HUES64 (cell line): ENCODE data around the gene CMIP.
A peak's percentile ranks its signal among the peaks of the same experiment; 100 is the strongest.

Experiments used
- H3K27ac ChIP-seq: 2 replicates; pipeline ENCODE4 v1.7.0; 2013; ENCODE audit warnings: low read depth, low read length, inconsistent platforms
- H3K27me3 ChIP-seq: 2 replicates; pipeline ENCODE4 v1.6.1; 2013; ENCODE audit warnings: mild to moderate bottlenecking, low read length; ENCODE audit not compliant: insufficient read depth
- H3K36me3 ChIP-seq: 2 replicates; pipeline ENCODE4 v1.6.1; 2013; ENCODE audit warnings: mild to moderate bottlenecking, low read length; ENCODE audit not compliant: insufficient read depth
- H3K4me1 ChIP-seq: 2 replicates; pipeline ENCODE4 v1.6.1; 2013; ENCODE audit warnings: mild to moderate bottlenecking, low read length, moderate library complexity; ENCODE audit not compliant: insufficient read depth
- H3K4me3 ChIP-seq: 2 replicates; pipeline ENCODE4 v1.5.1; 2013; ENCODE audit warnings: mild to moderate bottlenecking, low read length, moderate library complexity
- H3K9ac ChIP-seq: 2 replicates; pipeline ENCODE4 v1.6.1; 2013; ENCODE audit warnings: mild to moderate bottlenecking, low read depth, low read length
- H3K9me3 ChIP-seq: 2 replicates; pipeline ENCODE4 v1.6.1; 2013; ENCODE audit warnings: low read depth, low read length; ENCODE audit not compliant: insufficient read depth
- WGBS: fragments of 150-250, 120-280 bp; methylation state at CpG from one replicate; pipeline ENCODE4 v1.1.7; 2013; ENCODE audit warnings: missing lambda C conversion rate; 5-methylcytosine and 5-hydroxymethylcytosine counted together

Gene CMIP

DNA sequence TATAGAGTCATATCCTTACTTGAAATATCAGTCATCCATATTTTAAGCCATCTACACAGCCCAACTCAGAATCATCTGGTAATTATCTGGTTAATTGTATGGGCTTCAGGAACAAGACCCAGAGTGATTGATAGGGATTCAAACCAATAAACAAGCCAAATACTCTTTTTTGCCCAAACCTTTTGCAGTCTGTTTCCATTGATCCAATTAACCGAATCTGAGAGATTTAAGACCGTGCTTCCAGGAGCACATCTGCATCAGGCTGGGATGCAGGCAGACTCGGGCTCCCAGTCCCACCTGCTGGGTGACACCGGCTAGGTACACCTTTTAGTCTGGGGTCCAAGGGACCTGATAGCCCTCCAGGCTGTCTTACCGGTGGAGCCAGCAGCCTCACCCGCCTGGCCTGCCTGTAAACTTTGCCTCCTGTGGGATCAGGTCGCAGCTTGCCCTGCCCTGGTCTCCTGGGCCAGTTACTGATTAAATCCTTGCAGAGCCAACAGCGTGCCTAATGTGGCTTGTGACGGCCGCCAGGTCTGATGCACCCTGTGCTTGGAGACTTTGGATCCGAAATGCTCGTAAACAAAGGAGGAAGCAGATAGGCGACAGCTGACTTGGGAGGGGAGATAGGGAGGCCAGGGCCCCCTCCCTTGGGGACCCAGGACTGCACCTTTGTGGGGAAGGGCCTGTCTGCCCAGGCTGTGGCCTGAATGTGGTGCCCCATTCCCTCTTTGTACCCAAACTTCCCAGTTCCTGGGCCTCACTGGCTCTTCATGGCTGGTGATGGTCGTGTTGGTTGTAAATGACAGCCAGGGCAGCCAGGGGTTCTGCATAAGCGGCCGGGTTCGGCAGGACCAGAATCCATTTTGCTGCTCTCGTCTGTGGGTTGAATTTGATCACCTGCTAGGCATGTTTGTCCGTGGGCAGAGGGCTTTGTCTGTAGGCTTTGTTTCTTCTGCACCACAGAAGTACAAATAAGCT lies 3.8 kb downstream of the CMIP start:
- no peaks in the 10 kb centered on the region for H3K9me3 ChIP-seq
- 0 out of 2 replicates have a peak overlapping the region, but pooled peaks have one; percentile 9 for H3K4me3 ChIP-seq
- H3K36me3 ChIP-seq = no peaks in the 10 kb centered on the region
- no peak overlapping the region for H3K9ac ChIP-seq
- H3K27me3 ChIP-seq = no peaks in the 10 kb centered on the region
- peaks cover 51% of the 10 kb centered on the region for H3K4me1 ChIP-seq
- WGBS = 71% methylated on average over 19 of the region's 19 CpGs
- peak overlapping the region; percentile 7; the same call in 1 of the 2 replicates for H3K27ac ChIP-seq

GRCh38 chr16:81449241-81449640 lies 4.6 kb downstream of the CMIP start:
- no peak overlapping the region for H3K4me3 ChIP-seq
- H3K27ac ChIP-seq = no peak overlapping the region
- no peaks in the 10 kb centered on the region for H3K9me3 ChIP-seq
- 94% methylated on average over 2 of the region's 2 CpGs for WGBS
- H3K36me3 ChIP-seq = no peaks in the 10 kb centered on the region
- no peak overlapping the region for H3K9ac ChIP-seq
- no peaks in the 10 kb centered on the region for H3K27me3 ChIP-seq
- H3K4me1 ChIP-seq = peaks cover 46% of the 10 kb centered on the region

DNA sequence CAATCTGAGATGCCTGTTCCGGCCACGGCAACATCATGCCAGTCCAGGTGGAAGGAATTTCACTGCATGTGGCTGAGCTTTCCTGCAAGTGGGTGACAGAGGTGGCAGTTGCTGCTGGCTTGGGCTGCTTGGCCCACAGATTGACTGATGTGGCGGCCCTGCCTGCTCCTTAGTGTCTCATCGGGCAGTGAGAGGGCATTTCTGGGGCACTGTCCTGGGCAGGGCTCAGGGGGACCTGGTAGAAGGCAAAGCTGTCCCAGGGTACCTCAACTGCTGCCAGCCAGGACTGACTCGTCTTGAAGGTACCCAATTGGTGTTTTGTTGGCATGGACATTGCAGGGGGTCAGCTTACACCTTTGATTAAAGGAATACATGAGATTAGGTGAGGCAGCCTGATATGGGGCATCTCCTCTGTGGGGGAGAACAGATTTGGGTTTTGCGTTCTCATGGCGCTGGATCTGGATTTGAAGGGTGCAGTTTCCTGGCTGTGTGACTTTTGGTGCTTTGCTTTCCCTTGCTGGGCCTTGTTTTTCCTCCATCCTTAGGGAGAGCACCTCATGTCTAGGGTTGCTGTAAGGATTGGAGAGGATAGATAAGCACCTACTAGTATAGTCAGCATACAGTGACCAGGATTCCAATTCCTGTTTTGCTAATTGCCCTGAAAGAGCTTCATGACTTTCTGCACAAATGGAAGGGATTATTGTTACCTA lies 5.4 kb downstream of the CMIP start:
- no peak overlapping the region for H3K27ac ChIP-seq
- peaks cover 46% of the 10 kb centered on the region for H3K4me1 ChIP-seq
- no peak overlapping the region for H3K9ac ChIP-seq
- no peaks in the 10 kb centered on the region for H3K9me3 ChIP-seq
- H3K27me3 ChIP-seq = no peaks in the 10 kb centered on the region
- WGBS = 96% methylated on average over 7 of the region's 7 CpGs
- H3K4me3 ChIP-seq = no peak overlapping the region
- no peaks in the 10 kb centered on the region for H3K36me3 ChIP-seq

DNA sequence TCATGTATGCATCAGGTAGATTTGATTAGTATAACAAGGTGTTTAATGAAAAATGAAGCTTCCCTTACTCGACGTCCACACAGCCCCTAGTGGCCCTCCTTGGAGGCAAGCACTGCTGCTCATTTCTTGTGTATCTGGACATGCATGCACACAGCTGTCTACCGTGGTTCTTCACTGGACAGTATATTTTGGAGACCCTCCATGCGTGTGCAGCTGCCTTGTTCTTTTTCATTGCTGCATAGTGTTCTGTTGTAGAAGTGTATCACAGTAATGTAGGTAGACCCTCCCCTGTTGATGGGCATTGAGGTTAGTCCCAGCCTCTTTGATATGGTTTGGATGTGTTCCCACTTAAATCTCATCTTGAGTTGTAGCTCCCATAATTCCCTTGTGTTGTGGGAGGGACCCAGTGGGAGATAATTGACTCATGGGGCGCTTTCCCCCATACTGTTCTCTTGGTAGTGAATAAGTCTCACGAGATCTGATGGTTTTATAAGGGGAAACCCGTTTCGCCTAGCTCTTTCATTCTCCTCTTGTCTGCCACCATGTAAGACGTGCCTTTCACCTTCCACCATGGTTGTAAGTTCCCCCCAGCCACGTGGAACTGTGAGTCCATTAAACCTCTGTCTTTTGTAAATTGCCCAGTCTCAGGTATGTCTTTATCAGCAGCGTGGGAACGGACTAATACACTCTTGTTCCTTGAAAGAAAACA lies 6.3 kb downstream of the CMIP start:
- H3K27me3 ChIP-seq = no peaks in the 10 kb centered on the region
- 93% methylated on average over 12 of the region's 12 CpGs for WGBS
- H3K27ac ChIP-seq = no peak overlapping the region
- H3K9ac ChIP-seq = no peak overlapping the region
- H3K9me3 ChIP-seq = no peaks in the 10 kb centered on the region
- peaks cover 46% of the 10 kb centered on the region for H3K4me1 ChIP-seq
- no peaks in the 10 kb centered on the region for H3K36me3 ChIP-seq
- no peak overlapping the region for H3K4me3 ChIP-seq

DNA sequence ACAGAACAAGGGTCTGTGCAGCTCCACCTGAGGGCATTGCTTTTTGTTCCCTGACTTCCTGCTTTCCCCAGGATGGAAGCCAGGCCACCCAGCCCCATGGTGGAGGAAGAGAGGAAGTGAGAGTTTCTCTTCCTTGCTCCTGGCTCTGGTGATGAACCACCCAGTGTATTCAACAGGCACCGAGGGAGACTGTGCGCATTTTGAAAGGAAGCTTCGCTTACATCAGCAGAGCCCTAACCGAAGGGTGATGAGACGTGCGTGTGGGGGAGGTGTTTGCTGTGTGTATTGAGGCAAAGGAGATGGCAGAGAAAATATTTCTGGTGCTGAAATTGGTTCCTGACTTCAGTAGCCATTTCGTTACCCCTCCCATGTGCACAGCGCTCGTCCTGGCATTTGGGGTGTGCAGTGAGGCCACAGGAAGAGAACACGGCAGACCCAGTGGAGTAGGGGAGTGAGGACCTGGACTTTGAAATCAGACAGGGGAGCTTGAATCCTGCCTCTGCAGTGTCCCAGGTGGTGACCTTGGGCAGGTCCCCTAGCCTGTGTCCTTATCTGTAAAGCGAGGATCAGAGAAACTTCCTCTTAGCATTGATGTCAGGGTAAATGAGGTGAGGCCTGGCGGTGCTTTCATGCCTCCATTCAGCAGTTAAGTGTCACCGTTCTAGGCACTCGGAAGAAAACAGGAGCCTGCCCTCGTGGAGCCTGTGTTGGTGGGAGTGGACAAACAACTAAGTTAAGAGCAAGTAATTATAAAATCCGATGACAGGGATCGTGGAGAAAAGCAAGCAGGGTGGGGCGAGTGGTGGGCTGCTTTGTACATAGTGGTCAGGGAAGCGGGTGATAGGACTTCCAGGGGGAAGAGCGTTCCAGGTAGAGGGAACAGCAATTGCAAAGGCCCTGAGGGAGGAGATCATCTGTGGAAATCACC lies 7.4 kb downstream of the CMIP start:
- Histone ChIP-seq H3K4me3 (no peak overlapping the region), H3K9me3 (no peaks in the 10 kb centered on the region), H3K9ac (0 out of 2 replicates have a peak overlapping the region, but pooled peaks have one; percentile 28), H3K36me3 (peaks cover 3% of the 10 kb centered on the region), H3K27me3 (no peaks in the 10 kb centered on the region), H3K27ac (peak overlapping the region; percentile 52; the same call in 1 of the 2 replicates), H3K4me1 (peaks cover 45% of the 10 kb centered on the region)
- WGBS = 74% methylated on average over 20 of the region's 20 CpGs

DNA sequence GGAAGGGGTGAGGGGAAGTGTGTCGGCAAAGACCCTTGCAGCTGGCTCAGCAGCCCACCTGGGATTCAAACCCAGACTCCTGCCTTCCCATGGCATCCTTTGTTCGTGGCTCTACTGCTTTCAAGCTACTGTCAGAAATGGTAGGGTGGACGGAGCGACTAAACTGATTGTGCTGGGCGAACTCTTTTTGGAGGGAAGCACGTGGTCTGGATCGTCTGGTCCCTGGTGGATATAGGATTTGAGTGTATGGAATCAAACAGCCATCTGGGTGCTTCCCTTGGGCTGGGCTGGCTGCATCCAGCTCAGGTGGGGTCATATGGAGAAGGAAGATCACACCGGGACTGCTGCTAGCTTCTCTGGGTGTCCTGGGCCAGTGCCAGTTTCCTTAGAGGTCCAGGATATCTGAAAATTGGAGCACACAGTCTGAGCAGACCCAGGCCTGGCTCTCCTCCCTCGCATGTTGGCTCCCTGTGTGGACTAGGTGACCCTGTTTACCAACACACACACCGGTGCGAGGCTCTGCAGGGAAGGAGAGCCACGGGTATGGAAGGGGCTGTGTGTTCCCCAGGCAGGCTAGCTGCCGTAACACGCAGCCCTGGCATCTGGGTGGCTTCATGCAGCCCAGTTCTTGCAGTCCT lies 8.6 kb downstream of the CMIP start:
- Histone ChIP-seq H3K27ac (no peak overlapping the region), H3K9me3 (no peaks in the 10 kb centered on the region), H3K27me3 (no peaks in the 10 kb centered on the region), H3K9ac (no peak overlapping the region), H3K4me3 (no peak overlapping the region), H3K4me1 (peaks cover 44% of the 10 kb centered on the region), H3K36me3 (peaks cover 3% of the 10 kb centered on the region)
- WGBS = 94% methylated on average over 14 of the region's 14 CpGs

GRCh38 chr16:81454044-81454443 lies 9.4 kb downstream of the CMIP start:
- Histone ChIP-seq H3K36me3 (peaks cover 6% of the 10 kb centered on the region), H3K9me3 (no peaks in the 10 kb centered on the region), H3K4me3 (no peak overlapping the region), H3K4me1 (peaks cover 37% of the 10 kb centered on the region), H3K27me3 (no peaks in the 10 kb centered on the region), H3K9ac (no peak overlapping the region), H3K27ac (no peak overlapping the region)
- 91% methylated on average over 7 of the region's 7 CpGs for WGBS

DNA sequence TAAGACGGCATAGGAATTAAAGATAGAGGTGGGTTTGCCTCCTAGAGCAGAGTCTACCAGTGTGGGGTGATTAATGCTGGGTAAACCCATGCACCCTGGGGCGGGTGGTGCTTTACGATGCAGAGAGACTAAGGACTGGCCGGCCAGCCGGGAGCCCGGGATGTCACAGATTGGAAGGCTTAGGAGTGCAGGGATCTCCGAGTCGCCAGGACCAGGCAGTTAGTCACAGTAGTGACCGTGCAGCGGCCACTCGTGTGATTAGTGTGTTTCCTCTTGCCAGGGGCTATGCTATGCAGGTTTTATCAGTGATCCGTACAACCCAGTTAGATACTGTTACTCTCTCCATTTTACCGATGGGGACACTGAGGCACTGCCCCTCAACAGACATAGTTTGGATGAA lies 10.4 kb downstream of the CMIP start:
- Histone ChIP-seq H3K27me3 (no peaks in the 10 kb centered on the region), H3K27ac (no peak overlapping the region), H3K9me3 (no peaks in the 10 kb centered on the region), H3K4me3 (no peak overlapping the region), H3K9ac (no peak overlapping the region), H3K4me1 (peaks cover 29% of the 10 kb centered on the region), H3K36me3 (peaks cover 6% of the 10 kb centered on the region)
- 91% methylated on average over 13 of the region's 13 CpGs for WGBS

DNA sequence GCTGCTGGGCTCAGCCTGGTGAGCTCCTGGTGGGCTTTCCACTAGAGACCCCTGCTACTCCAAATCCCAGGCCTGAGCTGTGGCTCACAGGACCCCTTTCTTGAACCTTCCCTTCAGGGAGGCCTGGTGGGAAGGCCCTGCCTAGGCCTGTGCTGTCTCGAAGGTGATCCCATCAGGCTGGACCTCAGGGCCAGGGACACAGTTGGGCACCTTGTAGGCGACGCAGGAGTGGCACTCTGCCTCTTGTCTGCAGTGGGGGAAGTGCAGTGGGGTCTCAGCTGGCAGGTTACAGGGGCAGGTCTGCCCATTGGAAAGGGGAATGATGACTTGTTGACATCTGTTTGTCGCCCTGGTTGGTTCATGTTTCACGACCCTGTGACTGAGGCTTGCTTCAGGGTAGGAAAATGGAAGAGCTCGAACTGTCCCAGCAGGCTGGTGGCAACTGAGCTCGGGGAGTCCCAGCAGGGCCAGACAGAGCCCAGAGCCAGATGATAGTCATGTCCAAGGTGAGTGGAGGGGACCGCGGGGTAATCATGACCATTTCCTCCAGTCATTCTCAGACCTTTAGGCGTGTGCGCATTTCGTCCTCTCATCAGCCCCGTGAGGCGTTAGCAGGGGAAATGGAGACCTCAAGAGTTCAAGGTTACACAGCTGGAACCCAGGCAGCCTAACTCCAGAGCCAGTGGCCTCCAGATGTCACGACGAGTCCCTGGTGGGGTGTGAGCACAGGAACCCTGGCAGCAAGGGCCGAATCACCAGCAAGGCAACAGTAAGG lies 11.3 kb downstream of the CMIP start:
- Histone ChIP-seq H3K36me3 (peaks cover 6% of the 10 kb centered on the region), H3K27me3 (no peaks in the 10 kb centered on the region), H3K9me3 (no peaks in the 10 kb centered on the region), H3K9ac (no peak overlapping the region), H3K27ac (no peak overlapping the region), H3K4me1 (peaks cover 29% of the 10 kb centered on the region), H3K4me3 (no peak overlapping the region)
- WGBS = 91% methylated on average over 17 of the region's 17 CpGs
